Measurements from ENCODE around the gene AGO3.

AGO3 gene

GRCh38 chr1:36083635-36084496, 153.0 kb downstream of the AGO3 start, which contains the start of gene TEKT2:
TEKT2 (plus strand) TSS chr1:36084094; CDS start chr1:36084922, 828 bp downstream.
- H3K9ac ChIP-seq, result no peak within 1 kb of the TSS
- H3K27ac ChIP-seq, result no peak within 1 kb of the TSS
- H3K4me1 ChIP-seq, result no peaks in the 10 kb centered on the region
- no peaks in the 10 kb centered on the region for H3K36me3 ChIP-seq (ENCODE audit: control insufficient read depth, insufficient read depth, low read length)
- no peak within 1 kb of the TSS for H3K4me3 ChIP-seq (ENCODE audit: low read depth, low read length)
- H3K79me2 ChIP-seq, result no peaks in the 10 kb centered on the region
- H2AFZ ChIP-seq, result peak within 1 kb of the TSS; percentile 95
- H3K4me2 ChIP-seq (ENCODE audit: low read length), result peak within 1 kb of the TSS; percentile 53
- no peak for TF ChIP-seq CTCF (IDR thresholded peaks at IDR 0.05)
- no peaks in the 10 kb centered on the region for H3K9me3 ChIP-seq (ENCODE audit: control insufficient read depth, low read length)
- no peaks in the 10 kb centered on the region for H3K27me3 ChIP-seq (ENCODE audit: control insufficient read depth, insufficient read depth, low read length)

- no peaks in the 10 kb centered on the region for H3K79me2 ChIP-seq
- H3K9ac ChIP-seq, result no peak overlapping the region
- H3K4me2 ChIP-seq (ENCODE audit: low read length), result peak overlapping the region; percentile 53
- peak overlapping the region; percentile 95 for H2AFZ ChIP-seq
- H3K27me3 ChIP-seq (ENCODE audit: control insufficient read depth, insufficient read depth, low read length), result no peaks in the 10 kb centered on the region
- no peaks in the 10 kb centered on the region for H3K36me3 ChIP-seq (ENCODE audit: control insufficient read depth, insufficient read depth, low read length)
- no peak overlapping the region for H3K27ac ChIP-seq
- H3K9me3 ChIP-seq (ENCODE audit: control insufficient read depth, low read length), result no peaks in the 10 kb centered on the region
- H3K4me1 ChIP-seq, result no peaks in the 10 kb centered on the region
- TF ChIP-seq CTCF (IDR thresholded peaks at IDR 0.05), result no peak
- no peak overlapping the region for H3K4me3 ChIP-seq (ENCODE audit: low read depth, low read length)
These were observed 153.7 kb downstream of the AGO3 start for GRCh38 chr1:36084497-36085115.

- Histone ChIP-seq H3K79me2 (no peaks in the 10 kb centered on the region), H3K4me2 (ENCODE audit: low read length) (no peak overlapping the region), H3K4me3 (ENCODE audit: low read depth, low read length) (no peak overlapping the region), H3K9ac (no peak overlapping the region), H3K36me3 (ENCODE audit: control insufficient read depth, insufficient read depth, low read length) (no peaks in the 10 kb centered on the region), H3K27ac (no peak overlapping the region), H2AFZ (no peak overlapping the region), H3K27me3 (ENCODE audit: control insufficient read depth, insufficient read depth, low read length) (no peaks in the 10 kb centered on the region), H3K4me1 (no peaks in the 10 kb centered on the region), H3K9me3 (ENCODE audit: control insufficient read depth, low read length) (no peaks in the 10 kb centered on the region)
- TF ChIP-seq CTCF (IDR thresholded peaks at IDR 0.05), result no peak
These were observed 154.2 kb downstream of the AGO3 start for GRCh38 chr1:36085126-36085525.

GRCh38 chr1:36085686-36086526, 155.0 kb downstream of the AGO3 start:
- no peaks in the 10 kb centered on the region for H3K9me3 ChIP-seq (ENCODE audit: control insufficient read depth, low read length)

More at GRCh38 chr1:36085686-36086526, 155.0 kb downstream of the AGO3 start:
- Histone ChIP-seq H2AFZ (no peak overlapping the region), H3K27me3 (ENCODE audit: control insufficient read depth, insufficient read depth, low read length) (no peaks in the 10 kb centered on the region), H3K36me3 (ENCODE audit: control insufficient read depth, insufficient read depth, low read length) (no peaks in the 10 kb centered on the region), H3K9ac (no peak overlapping the region), H3K4me3 (ENCODE audit: low read depth, low read length) (no peak overlapping the region), H3K27ac (no peak overlapping the region), H3K4me2 (ENCODE audit: low read length) (no peak overlapping the region), H3K4me1 (no peaks in the 10 kb centered on the region), H3K79me2 (no peaks in the 10 kb centered on the region)
- TF ChIP-seq CTCF (IDR thresholded peaks at IDR 0.05), result no peak

Measured in parathyroid adenoma (tissue), 2 donors.